Measurements from ENCODE around the gene JMJD1C.
"Not testable (repeated sequence)": the region's sequence is repeated elsewhere in the genome, so short reads cannot be mapped to it uniquely, and the experiment has no call there.

DNA sequence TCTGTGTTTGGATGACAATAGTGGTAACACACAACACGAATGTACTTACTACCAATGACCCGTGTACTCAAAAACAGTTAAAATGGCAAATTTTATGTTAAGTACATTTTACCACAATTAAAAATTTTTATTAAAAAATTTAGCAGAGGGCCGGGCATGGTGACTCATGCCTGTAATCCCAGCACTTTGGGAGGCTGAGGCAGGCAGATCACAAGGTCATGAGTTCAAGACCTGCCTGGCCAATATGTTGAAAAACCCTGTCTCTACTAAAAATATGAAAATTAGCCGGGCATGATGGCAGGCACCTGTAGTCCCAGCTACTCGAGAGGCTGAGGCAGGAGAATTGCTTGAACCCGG lies 88.5 kb downstream of the JMJD1C start:
- not testable (repeated sequence) for TF ChIP-seq ZBTB21 (tag by site-specific recombination; IDR thresholded peaks at IDR 0.05); ZNF777 (tag by site-specific recombination; IDR thresholded peaks at IDR 0.05; ENCODE audit: borderline replicate concordance); ZFHX2 (tag by site-specific recombination; conservative IDR thresholded peaks at IDR 0.05); ZNF426 (tag by site-specific recombination; IDR thresholded peaks at IDR 0.05); ZNF76 (tag by site-specific recombination; IDR thresholded peaks at IDR 0.05; ENCODE audit: borderline replicate concordance, low read depth); ZSCAN23 (tag by site-specific recombination; IDR thresholded peaks at IDR 0.05); ZNF157 (tag by site-specific recombination; IDR thresholded peaks at IDR 0.05)
- TF ChIP-seq, protein P1, sequence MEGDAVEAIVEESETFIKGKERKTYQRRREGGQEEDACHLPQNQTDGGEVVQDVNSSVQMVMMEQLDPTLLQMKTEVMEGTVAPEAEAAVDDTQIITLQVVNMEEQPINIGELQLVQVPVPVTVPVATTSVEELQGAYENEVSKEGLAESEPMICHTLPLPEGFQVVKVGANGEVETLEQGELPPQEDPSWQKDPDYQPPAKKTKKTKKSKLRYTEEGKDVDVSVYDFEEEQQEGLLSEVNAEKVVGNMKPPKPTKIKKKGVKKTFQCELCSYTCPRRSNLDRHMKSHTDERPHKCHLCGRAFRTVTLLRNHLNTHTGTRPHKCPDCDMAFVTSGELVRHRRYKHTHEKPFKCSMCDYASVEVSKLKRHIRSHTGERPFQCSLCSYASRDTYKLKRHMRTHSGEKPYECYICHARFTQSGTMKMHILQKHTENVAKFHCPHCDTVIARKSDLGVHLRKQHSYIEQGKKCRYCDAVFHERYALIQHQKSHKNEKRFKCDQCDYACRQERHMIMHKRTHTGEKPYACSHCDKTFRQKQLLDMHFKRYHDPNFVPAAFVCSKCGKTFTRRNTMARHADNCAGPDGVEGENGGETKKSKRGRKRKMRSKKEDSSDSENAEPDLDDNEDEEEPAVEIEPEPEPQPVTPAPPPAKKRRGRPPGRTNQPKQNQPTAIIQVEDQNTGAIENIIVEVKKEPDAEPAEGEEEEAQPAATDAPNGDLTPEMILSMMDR (tag by site-specific recombination; IDR thresholded peaks at IDR 0.05): not testable (repeated sequence)
- TF ChIP-seq, protein P2, sequence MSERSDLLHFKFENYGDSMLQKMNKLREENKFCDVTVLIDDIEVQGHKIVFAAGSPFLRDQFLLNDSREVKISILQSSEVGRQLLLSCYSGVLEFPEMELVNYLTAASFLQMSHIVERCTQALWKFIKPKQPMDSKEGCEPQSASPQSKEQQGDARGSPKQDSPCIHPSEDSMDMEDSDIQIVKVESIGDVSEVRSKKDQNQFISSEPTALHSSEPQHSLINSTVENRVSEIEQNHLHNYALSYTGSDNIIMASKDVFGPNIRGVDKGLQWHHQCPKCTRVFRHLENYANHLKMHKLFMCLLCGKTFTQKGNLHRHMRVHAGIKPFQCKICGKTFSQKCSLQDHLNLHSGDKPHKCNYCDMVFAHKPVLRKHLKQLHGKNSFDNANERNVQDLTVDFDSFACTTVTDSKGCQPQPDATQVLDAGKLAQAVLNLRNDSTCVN (tag by site-specific recombination; optimal IDR thresholded peaks at IDR 0.05): not testable (repeated sequence)
- TF ChIP-seq, protein P3, sequence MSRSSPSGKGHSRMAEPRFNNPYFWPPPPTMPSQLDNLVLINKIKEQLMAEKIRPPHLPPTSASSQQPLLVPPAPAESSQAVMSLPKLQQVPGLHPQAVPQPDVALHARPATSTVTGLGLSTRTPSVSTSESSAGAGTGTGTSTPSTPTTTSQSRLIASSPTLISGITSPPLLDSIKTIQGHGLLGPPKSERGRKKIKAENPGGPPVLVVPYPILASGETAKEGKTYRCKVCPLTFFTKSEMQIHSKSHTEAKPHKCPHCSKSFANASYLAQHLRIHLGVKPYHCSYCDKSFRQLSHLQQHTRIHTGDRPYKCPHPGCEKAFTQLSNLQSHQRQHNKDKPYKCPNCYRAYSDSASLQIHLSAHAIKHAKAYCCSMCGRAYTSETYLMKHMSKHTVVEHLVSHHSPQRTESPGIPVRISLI (tag by site-specific recombination; IDR thresholded peaks at IDR 0.05): not testable (repeated sequence)
- TF ChIP-seq, protein P4, sequence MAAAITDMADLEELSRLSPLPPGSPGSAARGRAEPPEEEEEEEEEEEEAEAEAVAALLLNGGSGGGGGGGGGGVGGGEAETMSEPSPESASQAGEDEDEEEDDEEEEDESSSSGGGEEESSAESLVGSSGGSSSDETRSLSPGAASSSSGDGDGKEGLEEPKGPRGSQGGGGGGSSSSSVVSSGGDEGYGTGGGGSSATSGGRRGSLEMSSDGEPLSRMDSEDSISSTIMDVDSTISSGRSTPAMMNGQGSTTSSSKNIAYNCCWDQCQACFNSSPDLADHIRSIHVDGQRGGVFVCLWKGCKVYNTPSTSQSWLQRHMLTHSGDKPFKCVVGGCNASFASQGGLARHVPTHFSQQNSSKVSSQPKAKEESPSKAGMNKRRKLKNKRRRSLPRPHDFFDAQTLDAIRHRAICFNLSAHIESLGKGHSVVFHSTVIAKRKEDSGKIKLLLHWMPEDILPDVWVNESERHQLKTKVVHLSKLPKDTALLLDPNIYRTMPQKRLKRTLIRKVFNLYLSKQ (tag by site-specific recombination; IDR thresholded peaks at IDR 0.05; ENCODE audit: borderline replicate concordance): not testable (repeated sequence)

Data from HEK293 (cell line).